DND-41 (cell line): ENCODE results near the gene CEACAM1.

Experiments
- ATAC-seq: fragments of 200-7000 bp; cut with Tn5 transposase; 3 replicates; pipeline ENCODE4 v1.9.1; 2021; ENCODE audit warnings: low read depth; ENCODE audit not compliant: insufficient read depth
- DNase-seq: peaks from one replicate; pipeline ENCODE4 v3.0.0-alpha.2; 2020
- H2AFZ ChIP-seq: 2 replicates; pipeline ENCODE4 v1.6.0; 2012; ENCODE audit warnings: low read depth, low read length
- H3K27ac ChIP-seq: 2 replicates; pipeline ENCODE4 v1.5.1; 2012; ENCODE audit warnings: low read length, inconsistent platforms
- H3K27me3 ChIP-seq: fragments of 200-600 bp; sonication (generic); 2 replicates; pipeline ENCODE4 v1.6.0; 2012; ENCODE audit warnings: low read length, mild to moderate bottlenecking, inconsistent platforms; ENCODE audit not compliant: insufficient read depth, poor library complexity
- H3K36me3 ChIP-seq: 2 replicates; pipeline ENCODE4 v1.5.1; 2012; ENCODE audit warnings: low read length, inconsistent platforms; ENCODE audit not compliant: insufficient read depth
- H3K4me1 ChIP-seq: 2 replicates; pipeline ENCODE4 v1.5.1; 2012; ENCODE audit warnings: mild to moderate bottlenecking, low read length; ENCODE audit not compliant: insufficient read depth
- H3K4me2 ChIP-seq: 2 replicates; pipeline ENCODE4 v1.6.0; 2012; ENCODE audit warnings: mild to moderate bottlenecking, moderate library complexity, low read length, inconsistent platforms; ENCODE audit not compliant: insufficient read depth
- H3K4me3 ChIP-seq, 2 experiments: fragments of 200-600 bp in 1 of 2; shearing (Covaris generic) in 1 of 2; 2 replicates each; pipeline ENCODE4 v1.5.1; 2012 to 2016; ENCODE audit warnings: inconsistent platforms in 2 of 2, low read length in 2 of 2, mild to moderate bottlenecking in 2 of 2, low read depth in 1 of 2, moderate library complexity in 1 of 2
- H3K79me2 ChIP-seq: 2 replicates; pipeline ENCODE4 v1.6.0; 2012; ENCODE audit warnings: low read length, inconsistent platforms; ENCODE audit not compliant: insufficient read depth
- H3K9ac ChIP-seq: 2 replicates; pipeline ENCODE4 v1.6.0; 2012; ENCODE audit warnings: low read depth, mild to moderate bottlenecking, inconsistent platforms, low read length, moderate library complexity
- H3K9me3 ChIP-seq: 2 replicates; pipeline ENCODE4 v1.5.1; 2012; ENCODE audit warnings: low read length, moderate library complexity, mild to moderate bottlenecking, inconsistent platforms; ENCODE audit not compliant: insufficient read depth, severe bottlenecking
- H4K20me1 ChIP-seq: 2 replicates; pipeline ENCODE4 v1.6.0; 2012; ENCODE audit warnings: low read length; ENCODE audit not compliant: insufficient read depth
- CTCF ChIP-seq: IDR thresholded peaks from 2 replicates; pipeline ENCODE4 v1.5.1; 2012; ENCODE audit warnings: borderline replicate concordance, low read length, moderate library complexity, mild to moderate bottlenecking; ENCODE audit not compliant: poor library complexity, severe bottlenecking; ENCODE audit errors: extremely low read depth
- EZH2 ChIP-seq: IDR thresholded peaks from 3 replicates; pipeline ENCODE4 v1.6.1; 2012; ENCODE audit warnings: borderline replicate concordance, low read depth, mild to moderate bottlenecking, moderate library complexity, low read length, inconsistent platforms; ENCODE audit not compliant: severe bottlenecking

The CEACAM1 gene

DNA sequence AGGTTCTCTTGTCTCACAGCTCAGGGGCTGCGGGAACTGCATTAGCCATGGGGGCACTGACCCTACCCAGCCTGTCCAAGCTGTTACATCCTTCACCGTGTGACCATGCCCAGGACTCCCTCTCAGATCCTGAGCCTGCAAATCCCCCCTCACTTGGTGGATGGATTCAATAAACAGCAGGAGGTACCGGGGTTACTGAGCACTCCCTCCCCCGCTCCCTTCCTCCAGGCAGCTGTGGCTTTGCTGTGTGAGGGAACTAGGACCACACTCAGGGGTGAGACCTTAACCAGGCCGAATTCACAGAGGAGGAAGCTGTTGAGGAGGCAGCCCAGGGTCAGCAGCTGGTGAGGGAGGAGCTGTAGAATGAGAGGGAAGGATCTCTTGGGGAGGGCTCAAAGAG, 27.0 kb upstream of the CEACAM1 start:
- ATAC-seq (no peak), DNase-seq (no peak)
- Histone ChIP-seq H3K9ac (no peak overlapping the region), H3K9me3 (no peaks in the 10 kb centered on the region), H3K4me3 (no peak overlapping the region), H3K27me3 (no peaks in the 10 kb centered on the region), H3K36me3 (no peaks in the 10 kb centered on the region), H3K4me1 (no peaks in the 10 kb centered on the region), H4K20me1 (peaks cover 2% of the 10 kb centered on the region; the same call in 1 of the 2 replicates), H3K27ac (no peak overlapping the region), H3K79me2 (no peaks in the 10 kb centered on the region), H2AFZ (no peak overlapping the region), H3K4me2 (no peak overlapping the region)
- TF ChIP-seq EZH2 = no peak
- no peak for TF ChIP-seq CTCF

- Histone ChIP-seq H3K4me3 (no peak overlapping the region), H3K27ac (no peak overlapping the region), H3K9me3 (no peaks in the 10 kb centered on the region), H3K4me1 (no peaks in the 10 kb centered on the region), H3K4me2 (no peak overlapping the region), H4K20me1 (peaks cover 2% of the 10 kb centered on the region; the same call in 1 of the 2 replicates), H3K9ac (no peak overlapping the region), H2AFZ (no peak overlapping the region), H3K27me3 (no peaks in the 10 kb centered on the region), H3K79me2 (no peaks in the 10 kb centered on the region), H3K36me3 (no peaks in the 10 kb centered on the region)
- DNase-seq (no peak), ATAC-seq (no peak)
- no peak for TF ChIP-seq EZH2
- no peak for TF ChIP-seq CTCF
Measured at GRCh38 chr19:42554046-42554575, 25.8 kb upstream of the CEACAM1 start.

- no peak overlapping the region for H3K9ac ChIP-seq
Measured at GRCh38 chr19:42553292-42554045, 25.2 kb upstream of the CEACAM1 start.

More at GRCh38 chr19:42553292-42554045, 25.2 kb upstream of the CEACAM1 start:
- H3K4me3 ChIP-seq = no peak overlapping the region
- DNase-seq (no peak), ATAC-seq (no peak)
- H3K4me2 ChIP-seq = no peak overlapping the region
- no peaks in the 10 kb centered on the region for H3K9me3 ChIP-seq
- no peaks in the 10 kb centered on the region for H3K79me2 ChIP-seq
- no peaks in the 10 kb centered on the region for H3K36me3 ChIP-seq
- no peak overlapping the region for H2AFZ ChIP-seq
- TF ChIP-seq EZH2 (no peak), CTCF (no peak)
- H3K4me1 ChIP-seq = no peaks in the 10 kb centered on the region
- no peak overlapping the region for H3K27ac ChIP-seq
- peaks cover 2% of the 10 kb centered on the region; the same call in 1 of the 2 replicates for H4K20me1 ChIP-seq
- no peaks in the 10 kb centered on the region for H3K27me3 ChIP-seq
